Activated naive CD4-positive, alpha-beta T cell treated with anti-CD3 and anti-CD28 coated beads, Interleukin-2, amount 50 U/mL, for 24 hours (primary cell): ENCODE results near the gene KRT81.

ENCODE experiments used
- H3K27ac Mint-ChIP-seq: one replicate; pipeline ENCODE4 v1.8.0; 2021; ENCODE audit warnings: mild to moderate bottlenecking, mixed read lengths
- H3K27me3 Mint-ChIP-seq: one replicate; pipeline ENCODE4 v1.8.0; 2021; ENCODE audit warnings: mixed read lengths
- H3K36me3 Mint-ChIP-seq: one replicate; pipeline ENCODE4 v1.8.0; 2021; ENCODE audit warnings: mixed read lengths
- H3K4me1 Mint-ChIP-seq: one replicate; pipeline ENCODE4 v1.8.0; 2021; ENCODE audit warnings: mixed read lengths
- H3K4me3 Mint-ChIP-seq: one replicate; pipeline ENCODE4 v1.8.0; 2021; ENCODE audit warnings: mild to moderate bottlenecking, mixed read lengths
- H3K9me3 Mint-ChIP-seq: one replicate; pipeline ENCODE4 v1.8.0; 2021; ENCODE audit warnings: mixed read lengths

KRT81 gene

DNA sequence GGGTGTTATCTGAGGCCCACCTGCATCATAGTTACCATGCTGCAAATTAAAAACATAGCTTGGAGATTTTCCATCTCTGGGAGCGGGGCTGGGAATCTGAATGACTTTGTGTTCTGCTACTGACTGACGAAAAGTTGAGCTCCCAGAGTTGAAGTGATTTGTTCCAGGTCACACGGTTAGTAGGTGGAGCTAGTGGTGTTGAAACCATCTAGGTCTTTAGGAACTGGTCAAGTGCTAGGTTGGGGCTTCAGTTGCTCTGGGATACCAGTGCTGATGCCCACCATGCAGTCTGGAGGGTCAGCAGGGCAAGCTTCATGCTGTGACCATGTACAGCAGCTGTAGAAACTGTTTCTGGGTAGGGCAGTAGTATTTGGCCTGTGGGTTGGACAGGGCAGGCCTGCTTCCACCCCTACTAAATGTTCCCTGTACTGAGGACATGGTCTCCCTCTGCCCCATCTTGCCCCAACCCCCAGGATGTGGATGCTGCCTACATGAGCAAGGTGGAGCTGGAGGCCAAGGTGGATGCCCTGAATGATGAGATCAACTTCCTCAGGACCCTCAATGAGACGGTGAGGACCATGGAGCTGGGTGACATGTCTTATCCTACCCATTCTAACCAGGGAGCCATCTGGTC lies 53.0 kb downstream of the KRT81 start:
- H3K36me3 Mint-ChIP-seq = no peaks in the 10 kb centered on the region
- no peak overlapping the region for H3K27ac Mint-ChIP-seq

DNA sequence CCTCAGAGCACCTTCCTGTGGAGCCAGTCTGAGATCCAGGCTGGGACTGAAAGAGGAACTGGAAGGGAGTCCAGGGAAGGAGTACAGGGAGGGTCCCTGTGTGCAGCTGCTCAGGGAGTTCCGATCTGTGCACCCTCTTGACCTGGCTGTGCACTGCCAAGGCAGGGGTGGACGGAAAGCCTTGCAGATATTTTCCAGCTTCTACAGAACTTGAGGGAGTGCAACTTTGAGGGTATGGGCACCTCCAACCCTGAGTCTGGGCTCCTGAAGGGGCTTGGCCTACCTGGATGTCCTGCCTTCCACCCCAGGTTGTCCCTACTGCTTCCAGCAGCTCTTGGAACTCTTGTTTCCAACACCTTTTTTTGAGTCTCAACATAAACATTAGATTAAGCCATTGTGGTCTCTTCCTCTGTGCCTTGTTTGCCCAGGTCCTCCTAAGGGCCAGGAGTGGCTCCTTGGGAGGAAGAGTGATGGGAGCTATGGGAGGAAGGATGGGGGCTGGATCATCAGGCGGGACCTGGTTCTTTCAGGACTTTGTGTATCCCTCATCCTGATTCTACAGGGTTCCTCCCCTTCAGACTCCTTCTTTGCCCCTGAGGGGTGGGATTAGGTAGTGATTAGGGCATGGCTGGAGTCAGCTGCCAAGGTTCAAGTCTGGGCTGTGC lies 54.8 kb downstream of the KRT81 start:
- Mint-ChIP-seq H3K9me3 (no peaks in the 10 kb centered on the region), H3K27me3 (peaks cover 24% of the 10 kb centered on the region), H3K36me3 (no peaks in the 10 kb centered on the region), H3K4me1 (no peaks in the 10 kb centered on the region), H3K27ac (no peak overlapping the region), H3K4me3 (no peak overlapping the region)

More for the DNA sequence above, 53.0 kb downstream of the KRT81 start:
- no peak overlapping the region for H3K4me3 Mint-ChIP-seq
- no peaks in the 10 kb centered on the region for H3K9me3 Mint-ChIP-seq
- H3K27me3 Mint-ChIP-seq = peaks cover 12% of the 10 kb centered on the region
- H3K4me1 Mint-ChIP-seq = no peaks in the 10 kb centered on the region
